HG03039 (cell line): ENCODE data around the gene MDFIC.

ENCODE experiments used
- ATAC-seq: cut with Tn5 transposase; IDR thresholded peaks from one replicate; pipeline ENCODE4 v1.9.1; 2021; ENCODE audit warnings: mild to moderate bottlenecking, moderate library complexity; ENCODE audit not compliant: unreplicated experiment

MDFIC gene

DNA sequence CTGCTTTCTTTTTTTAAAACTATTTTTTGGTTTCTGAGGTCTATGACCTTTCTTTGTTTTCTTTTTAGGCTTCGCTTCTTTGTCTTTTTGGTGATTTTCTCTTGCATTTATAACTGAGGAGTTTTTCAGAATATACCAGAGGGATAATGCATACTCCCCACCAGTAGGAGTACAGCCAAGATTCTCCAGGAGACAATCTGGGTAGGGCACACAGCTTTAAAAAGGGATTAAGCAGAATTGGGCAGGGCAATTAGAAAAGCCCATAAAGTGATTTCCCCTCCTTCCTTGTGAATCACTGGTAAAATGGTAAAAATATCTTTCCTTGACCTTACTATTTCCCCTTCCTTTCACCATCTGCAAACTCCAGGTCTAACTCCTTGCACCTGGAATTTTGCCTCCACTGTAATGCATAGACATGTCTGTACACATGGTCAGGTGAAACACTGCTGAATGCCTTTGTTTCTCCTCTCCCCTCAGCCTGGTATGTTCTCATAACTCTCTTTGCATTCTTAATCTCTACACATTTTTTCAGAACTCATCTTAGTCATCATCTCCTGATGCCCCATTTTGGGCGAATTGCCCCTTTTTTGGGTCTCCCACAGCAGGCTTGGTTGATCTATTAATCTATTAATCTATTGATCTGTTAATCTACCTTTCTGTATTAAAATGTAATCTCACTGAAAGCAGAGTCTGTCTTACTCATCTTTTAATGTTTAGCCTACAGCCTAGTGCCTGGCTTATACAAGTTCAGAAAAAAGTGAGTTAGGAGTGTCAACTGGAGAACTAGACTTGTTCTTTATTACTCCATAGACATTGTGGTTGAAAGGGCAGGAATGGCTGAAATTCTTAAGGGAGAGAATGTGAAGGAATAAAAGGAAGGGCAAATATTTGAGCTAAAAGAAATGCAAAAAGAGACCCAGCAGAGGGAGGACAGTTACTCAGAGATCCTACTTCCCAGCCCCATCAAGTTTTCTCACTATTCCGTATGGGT, 64.6 kb downstream of the MDFIC start:
- no peak for ATAC-seq

DNA sequence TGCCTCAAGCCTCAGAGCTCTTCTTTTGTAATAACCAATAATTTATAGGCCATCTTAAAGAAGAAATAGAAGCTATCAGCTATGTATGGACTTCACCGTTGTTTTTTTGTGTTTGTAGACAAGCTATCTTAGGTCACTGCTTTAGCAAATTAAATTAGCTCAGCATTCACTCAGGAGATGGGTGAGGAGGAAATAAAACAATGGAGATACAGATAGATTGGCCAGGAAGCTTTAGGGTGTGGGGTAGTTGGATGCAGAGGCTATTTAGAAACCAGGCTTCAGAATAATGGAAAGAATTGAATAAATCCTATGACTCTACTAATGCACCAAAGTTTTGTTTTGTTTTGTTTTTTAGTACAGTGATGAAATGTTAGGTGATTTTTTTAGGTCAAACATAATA, 66.1 kb downstream of the MDFIC start:
- ATAC-seq = no peak

DNA sequence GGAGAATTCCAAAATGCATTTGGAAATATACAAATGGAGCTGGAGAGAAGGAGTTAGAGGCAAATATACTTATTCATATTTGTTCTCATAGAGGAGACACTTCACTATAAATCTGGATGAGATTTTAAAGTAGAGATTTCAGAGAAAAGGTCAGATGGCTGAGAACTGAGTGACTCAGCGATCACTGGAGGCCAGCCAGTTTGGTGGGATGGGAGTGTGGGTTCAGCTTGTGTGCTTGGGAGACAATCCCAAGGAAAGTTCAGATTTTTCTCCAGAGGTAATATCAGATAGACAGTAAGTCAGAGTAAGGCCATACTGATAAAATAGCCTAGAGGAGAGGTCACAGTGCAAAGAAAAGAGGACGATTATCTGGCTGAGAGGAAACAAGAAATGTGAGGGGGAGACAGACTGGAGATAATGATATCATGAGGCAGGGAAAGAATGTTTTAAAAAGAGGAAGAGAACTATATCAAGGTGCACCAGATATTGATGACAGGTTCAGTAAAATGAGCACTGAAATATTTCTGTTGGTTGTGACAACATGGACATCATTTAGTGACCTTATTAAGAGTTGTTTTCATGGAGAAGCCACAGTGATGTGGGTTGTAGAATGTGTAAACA, 67.0 kb downstream of the MDFIC start:
- no peak for ATAC-seq

DNA sequence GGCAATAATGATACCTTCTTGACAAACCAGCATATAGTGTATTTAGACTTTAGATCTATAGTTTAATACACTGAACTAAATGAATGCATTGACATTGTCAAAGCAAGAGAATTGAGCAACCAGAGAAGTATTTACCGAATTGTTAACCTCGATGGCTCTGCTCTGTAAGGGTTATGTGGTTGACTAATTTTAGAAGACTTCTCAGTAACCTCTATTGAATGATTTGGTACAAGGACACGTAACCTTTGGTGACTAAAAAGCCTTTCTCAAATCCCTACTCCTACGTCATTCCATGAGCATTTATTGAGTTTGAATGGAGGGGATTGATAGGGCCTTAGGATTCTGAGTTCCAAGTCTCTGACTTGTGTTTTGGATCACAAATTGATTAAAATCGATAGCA, 67.6 kb downstream of the MDFIC start:
- ATAC-seq = no peak

DNA sequence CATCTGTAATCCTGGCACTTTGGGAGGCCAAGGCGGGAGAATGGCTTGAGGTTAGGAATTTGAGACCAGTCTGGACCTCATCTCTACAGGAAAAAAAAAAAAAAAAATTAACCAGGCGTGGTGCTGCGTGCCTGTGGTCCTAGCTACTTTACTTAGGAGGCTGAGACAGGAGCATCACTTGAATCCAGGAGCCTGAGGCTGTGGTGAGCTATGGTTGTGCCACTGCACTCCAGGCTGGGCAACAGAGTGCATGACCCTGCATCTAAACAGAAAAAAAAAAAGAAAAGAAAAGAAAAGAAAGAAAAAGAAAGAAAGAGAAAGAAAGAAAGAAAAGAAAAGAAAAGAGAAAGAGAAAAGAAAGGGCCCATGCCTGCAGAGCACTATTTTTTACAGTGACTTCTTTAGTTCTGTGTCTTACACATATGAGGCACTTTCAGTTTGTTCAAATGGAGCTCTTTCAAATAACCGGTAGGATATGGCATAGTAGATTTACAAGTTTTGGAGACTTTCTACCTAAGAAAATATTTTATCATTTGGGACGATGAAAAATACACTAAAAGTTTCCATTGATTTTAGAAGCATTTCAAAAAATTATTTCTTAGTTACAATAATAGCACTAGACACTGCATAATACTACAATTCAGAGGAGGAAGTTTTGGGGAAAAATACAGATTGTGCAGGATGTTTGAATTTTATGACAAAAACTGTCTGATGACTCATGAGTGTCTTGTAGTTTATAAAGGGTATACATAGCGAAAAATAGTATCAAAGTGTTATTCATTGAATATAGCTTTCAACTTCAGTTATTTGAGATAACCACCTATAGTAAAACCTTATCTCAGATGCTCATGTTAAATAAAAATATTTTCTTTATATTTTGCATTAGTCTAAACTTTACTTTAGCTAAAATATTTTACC, 75.9 kb downstream of the MDFIC start:
- no peak for ATAC-seq

DNA sequence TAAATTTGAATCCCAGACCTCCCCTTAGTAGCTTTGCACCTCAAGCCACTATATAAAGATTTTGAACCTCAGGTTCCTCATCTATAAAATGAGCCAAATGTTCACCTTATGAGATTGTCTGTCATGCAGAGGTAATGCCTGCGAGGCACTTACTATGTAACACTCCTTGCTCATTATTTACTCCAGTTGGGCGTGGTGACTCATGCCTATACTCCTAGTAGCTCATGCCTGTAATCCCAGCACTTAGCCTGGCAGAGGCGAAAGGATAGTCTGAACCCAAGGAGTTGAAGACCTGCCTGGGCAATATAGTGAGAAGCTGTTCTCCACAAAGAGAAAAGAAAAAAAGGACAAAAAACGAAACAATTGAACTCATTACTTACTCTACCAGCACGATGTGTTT, 82.2 kb downstream of the MDFIC start:
- no peak for ATAC-seq

DNA sequence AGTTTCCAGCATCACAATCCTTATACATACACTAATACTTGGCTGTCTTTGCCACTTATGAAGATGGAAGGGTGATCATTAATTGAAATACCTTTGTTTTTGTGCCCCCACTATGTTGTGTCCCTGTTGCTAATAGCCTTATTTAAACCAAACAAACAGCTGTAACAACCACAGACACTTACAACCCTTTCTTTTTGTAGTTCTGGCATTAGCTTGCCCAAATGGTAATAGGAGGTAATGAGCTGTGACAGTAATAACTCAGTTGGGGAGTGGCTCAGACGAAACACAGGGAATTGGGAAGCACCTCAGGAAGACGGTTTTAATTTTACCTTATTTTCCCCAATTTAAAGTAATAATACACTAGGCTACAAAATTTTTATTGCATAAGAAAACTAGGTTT, 83.4 kb downstream of the MDFIC start:
- ATAC-seq = no peak

DNA sequence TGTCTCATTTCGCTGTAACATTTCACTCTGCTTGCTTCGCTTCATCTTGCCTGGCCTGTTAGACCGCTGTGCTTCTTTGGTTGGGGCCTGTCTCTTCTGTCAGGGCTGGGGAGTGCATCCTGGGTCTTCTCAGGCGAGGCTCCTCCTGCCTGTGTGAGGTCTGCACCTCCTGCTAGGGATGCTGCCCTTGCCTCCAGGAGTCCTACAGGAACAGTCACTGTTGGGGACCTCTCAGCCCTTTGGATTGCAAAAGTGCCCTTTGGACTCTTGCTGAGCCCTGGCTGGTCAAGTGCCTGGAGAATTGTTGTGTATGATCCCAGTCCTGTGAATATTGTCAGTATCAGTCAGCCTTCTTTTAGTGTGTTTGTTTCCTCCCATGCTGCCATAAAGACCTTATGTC, 84.1 kb downstream of the MDFIC start:
- no peak for ATAC-seq

DNA sequence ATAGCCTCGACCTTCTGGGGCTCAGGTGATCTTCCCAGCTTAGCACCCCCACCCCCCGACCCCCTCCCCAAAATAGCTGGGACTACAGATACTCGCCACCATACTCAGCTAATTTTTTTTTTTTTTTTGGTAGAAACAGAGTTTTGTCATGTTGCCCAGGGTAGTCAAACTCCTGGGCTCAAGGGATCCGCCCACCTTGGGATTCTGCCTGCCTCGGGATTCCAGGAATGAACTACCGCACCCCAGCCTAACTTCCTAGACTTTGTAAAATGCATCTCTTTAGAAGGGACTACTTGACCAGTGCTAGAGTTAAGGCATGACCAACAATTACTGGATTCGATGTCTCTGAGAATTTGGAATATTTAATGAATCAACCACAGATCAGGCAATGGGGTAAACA, 85.9 kb downstream of the MDFIC start:
- no peak for ATAC-seq

DNA sequence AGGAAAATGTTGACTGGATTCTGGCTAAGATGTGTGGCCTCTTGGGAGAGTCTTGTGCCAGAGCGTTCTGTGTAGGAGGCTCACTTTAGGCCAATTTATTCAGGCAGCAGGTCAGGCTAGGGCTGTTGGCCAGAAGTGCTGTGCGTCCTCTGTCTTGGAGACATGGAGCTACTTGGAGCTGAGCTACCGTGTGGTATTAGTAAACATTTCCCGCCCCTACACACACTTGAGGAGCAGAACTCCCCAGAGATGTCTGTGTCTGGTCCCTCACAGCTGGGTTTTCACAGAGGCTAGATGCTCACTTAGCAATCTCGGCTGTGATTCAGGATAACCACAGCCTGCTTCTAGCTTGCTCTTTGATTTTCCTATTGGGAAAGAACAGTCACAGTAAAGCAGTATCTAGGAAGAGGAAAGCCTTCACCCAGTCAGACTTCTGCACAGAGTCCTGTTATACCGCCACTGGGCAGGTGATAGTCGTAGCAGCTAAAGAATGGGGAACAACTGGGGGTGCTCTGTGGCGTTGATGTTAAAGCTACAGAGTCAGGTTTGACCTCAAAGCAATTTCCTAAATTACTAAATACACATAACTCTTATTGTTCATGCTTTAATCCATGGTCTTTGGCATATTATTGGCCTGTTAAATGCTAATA, 86.7 kb downstream of the MDFIC start:
- no peak for ATAC-seq

DNA sequence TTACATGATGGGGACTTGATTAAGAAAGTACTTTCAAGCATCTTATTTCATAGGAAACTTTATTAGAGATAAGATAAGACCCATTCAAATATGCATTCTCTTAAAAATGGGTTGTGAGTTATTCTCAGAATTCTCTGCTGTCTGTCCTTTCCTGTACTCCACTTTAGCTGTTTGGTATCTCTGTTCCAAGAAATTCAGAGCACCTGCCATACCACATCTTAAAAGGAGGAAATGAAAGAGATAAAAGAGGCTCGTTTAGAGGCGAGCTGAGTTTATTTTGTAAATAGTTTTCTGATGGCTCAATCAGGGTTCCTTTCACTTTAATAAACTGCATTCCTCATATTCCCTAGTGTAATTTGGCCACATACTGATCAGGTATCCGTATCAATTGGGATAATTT, 87.2 kb downstream of the MDFIC start:
- peak; percentile 58 for ATAC-seq

DNA sequence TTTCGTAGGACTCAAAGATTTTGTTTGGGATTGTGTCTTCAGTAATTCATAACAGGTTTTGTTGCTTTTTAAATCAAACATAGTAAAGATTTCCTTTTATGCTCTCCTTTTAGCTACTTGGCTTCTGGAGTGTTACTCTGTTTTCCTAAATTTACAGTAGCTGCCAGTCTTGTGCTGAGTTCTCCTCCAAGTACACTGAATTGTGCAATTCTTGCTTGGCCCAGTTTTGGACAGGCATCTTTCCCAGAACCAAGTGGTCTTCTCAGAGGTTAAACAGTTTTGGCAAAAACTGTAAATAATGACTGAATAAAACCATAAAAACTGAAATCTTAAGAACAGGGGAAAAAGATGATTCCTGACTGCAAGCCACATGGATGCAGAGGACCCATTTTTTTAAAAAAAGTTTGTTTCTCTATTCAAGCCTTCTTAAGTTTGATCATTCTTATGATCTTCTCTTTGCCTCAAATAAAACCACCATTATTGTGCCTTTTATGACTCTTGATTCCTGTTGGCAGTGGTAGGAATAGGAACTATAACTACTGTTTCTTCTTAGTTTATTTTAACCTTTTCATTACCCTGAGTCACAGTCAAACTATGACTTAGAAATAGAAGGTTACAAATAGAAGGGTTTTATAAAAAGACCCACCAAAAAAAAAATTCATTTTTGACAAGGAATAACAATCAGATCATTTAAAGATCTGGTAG, 88.0 kb downstream of the MDFIC start:
- ATAC-seq = no peak

DNA sequence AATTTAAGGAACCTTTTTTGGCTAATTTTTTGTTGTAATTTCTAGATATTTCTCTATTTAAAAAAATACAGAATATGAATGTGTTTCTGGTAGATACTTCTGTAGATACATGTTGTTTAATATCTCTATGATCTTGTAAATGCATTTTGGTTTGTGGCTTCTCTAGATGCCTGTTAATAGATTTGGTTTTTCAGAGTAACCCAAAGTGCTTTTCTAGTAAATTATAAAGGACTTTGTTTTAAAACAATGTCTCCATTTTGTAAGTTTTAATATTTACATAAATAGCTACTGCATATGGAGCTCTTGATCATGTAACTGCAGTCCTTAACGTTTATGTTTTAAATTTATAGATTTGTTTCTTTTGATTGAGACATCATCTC, 88.5 kb downstream of the MDFIC start:
- ATAC-seq = no peak

DNA sequence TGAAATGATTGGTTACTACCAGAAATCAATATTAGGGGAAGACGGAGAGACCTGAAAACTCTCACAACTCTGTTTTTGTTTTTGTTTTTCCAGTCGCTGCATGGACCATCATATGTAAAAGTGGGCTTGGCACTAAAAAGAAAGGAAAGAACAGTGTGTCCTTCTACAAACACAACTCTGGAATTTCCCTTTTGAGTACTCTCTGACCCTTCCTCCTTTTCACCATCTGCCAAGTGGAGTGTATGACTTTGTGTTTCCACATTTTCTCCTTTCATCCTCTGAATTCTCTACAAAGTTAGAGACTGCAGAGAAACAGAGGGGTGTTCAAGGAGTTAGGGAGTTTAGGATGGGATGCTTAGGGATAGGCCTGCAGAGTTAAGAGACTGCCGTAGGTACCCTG, 92.0 kb downstream of the MDFIC start:
- no peak for ATAC-seq

DNA sequence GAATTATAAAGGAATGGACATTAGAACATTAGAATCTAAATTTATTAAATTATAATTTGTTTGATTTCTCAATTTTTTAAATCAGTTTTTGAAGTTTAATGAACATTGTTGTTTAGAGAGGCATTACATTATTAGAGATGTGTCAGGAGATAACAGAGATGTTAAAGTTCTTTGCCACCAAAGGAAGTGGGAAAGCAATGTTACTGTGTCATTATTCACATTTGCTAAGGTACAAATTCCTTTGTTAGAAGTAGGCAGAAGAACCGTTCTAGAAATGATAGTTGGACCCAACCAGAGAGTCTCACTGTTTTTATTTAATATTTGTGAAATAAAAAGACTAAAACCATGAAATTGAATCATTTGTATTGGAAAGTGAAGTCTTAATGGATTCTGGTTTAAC, 92.9 kb downstream of the MDFIC start:
- no peak for ATAC-seq

DNA sequence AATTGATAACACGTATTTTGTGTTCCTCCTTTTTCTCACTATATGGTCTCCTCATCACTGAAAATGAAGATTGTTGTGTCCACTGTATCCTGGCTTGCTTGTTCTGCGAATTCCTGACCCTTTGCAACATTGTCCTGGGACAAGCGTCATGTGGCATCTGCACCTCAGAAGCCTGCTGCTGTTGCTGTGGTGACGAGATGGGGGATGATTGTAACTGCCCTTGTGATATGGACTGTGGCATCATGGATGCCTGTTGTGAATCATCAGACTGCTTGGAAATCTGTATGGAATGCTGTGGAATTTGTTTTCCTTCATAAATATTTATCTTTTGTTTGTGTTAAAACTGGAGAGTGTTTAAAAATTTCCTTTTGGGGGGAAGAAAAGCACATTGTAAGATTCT, 93.7 kb downstream of the MDFIC start:
- no peak for ATAC-seq

DNA sequence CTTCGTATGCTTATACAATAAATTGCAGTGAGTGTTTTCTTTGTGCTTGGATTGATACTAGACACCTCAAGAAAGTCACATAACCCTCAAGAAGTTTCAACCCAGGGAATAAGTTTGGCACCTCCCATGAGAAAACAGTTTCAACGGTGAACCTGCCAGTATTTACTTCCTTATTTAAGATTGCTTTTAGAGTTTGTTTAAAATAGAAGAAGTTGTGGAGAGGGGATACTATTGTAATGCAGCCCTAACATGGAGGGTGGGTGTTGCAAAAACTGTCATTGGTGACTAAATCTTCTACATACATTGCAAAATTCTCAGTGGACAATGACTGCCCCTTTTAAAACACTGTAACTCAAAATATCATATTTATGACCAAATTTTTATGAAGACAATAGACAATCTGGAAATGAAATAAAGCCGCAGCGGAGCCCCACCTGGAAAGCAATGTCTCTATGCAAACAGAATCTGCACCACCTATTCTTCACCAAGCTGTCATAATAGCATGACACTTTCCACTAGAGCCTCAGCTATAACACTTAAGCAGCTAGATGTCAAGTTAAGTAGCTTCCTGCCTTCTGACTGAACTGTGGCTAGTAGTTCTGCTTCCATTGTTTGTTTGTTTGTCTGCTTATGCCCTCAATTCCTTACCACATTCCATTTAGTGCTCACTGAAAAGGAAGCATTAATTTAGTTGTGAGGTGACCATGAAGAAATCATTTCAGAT, 98.2 kb downstream of the MDFIC start:
- no peak for ATAC-seq

DNA sequence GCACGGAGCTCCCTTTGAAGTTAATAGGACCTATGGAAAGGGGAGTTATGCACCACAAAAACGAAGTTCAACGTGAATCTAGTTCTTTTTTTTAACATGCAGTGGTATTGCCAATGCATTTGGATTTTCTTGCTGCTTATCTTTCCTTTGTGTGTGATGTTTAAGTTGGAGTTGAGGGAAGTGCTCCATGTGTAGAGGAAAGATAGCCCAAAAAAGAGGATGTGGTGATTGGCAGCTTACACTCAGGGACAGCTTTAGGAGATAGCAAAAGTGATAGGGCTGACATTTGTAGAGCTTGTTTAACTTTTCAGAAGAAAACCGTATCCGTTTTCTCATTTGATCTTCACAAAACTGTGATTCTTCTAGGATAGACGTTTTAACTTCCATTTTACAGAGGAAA, 101.3 kb downstream of the MDFIC start:
- no peak for ATAC-seq

DNA sequence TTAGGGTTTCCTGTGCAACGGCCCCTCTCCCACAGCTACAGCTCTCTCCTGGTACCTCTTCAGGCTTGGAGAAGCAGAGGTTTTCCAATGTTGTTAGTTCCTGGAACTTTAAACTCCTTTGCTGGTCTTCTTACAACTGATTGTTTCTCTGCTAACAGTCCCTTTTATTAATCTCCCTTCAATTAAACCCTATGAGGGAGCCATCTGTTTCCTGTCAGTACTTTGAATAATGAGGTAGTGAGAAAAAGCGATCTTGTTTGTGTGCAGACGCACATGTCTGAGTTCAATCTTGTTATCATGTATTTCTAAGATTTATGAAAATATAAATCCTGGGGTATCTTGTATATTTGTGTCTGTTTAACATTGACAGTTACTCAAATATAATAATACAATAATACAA, 102.4 kb downstream of the MDFIC start:
- ATAC-seq = no peak
